ENCODE data around the gene TNIK. TPM values are rescaled to one million over a fixed set of nuclear protein-coding genes. Genes with fewer than 3 reads are reported as not detected.

Gene TNIK
- total RNA-seq, 1 experiment from 2014 or later: 7.0 TPM

DNA sequence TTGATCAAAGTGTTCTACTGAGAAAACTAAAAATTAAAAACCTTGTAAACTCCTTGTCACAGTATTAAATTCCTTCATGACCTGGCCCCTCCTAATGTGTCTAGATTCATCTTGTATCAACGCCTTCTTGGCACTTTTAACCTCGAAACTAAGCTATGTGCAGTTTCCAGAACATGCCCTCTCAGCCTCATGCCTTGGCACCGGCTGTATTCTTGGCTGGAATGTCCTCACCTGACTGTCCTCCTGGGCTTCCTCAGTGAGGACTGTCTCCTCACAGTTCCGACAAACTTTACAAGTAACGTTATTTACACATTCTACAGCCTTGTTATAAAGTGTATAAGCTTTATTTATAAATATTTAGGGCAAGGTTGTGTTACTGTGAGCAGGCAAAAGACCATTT, 237.2 kb downstream of the TNIK start:
- Histone ChIP-seq H3F3A (ENCODE audit: low read length, unreplicated experiment) (no peaks in the 10 kb centered on the region), H3K4me1 (ENCODE audit: insufficient read depth, low read length) (no peaks in the 10 kb centered on the region; the same call in 1 of the 2 replicates), H3K9me2 (replicated peaks; ENCODE audit: low read length) (no peaks in the 10 kb centered on the region), H3K27me3 (ENCODE audit: low read length) (no peaks in the 10 kb centered on the region), H3K9me3 (ENCODE audit: low read length) (no peaks in the 10 kb centered on the region), H2AFZ (ENCODE audit: low read length) (no peak overlapping the region), H3K36me3 (ENCODE audit: low read depth, low read length) (no peaks in the 10 kb centered on the region), H3K4me2 (ENCODE audit: low read length) (no peak overlapping the region), H3K27ac (ENCODE audit: low read length) (no peak overlapping the region), H3K9ac (ENCODE audit: low read length) (no peak overlapping the region), H3K4me3 (ENCODE audit: low read length) (no peak overlapping the region), H4K20me1 (ENCODE audit: low read length) (no peaks in the 10 kb centered on the region), H3K79me2 (ENCODE audit: low read length) (no peaks in the 10 kb centered on the region)
- no peak for ATAC-seq
- POLR2A ChIA-PET (ENCODE audit: unreplicated experiment): no interaction called here
- no peak for DNase-seq
- intact Hi-C loops (cut with micrococcal nuclease): no loop called here
- CTCF ChIA-PET: no interaction called here
- TF ChIP-seq EZH2 (IDR thresholded peaks at IDR 0.05; ENCODE audit: low read length, unreplicated experiment): no peak
- TF ChIP-seq EZH2phosphoT487 (IDR thresholded peaks at IDR 0.05; ENCODE audit: borderline replicate concordance, low read length): no peak
- TF ChIP-seq, protein P1, sequence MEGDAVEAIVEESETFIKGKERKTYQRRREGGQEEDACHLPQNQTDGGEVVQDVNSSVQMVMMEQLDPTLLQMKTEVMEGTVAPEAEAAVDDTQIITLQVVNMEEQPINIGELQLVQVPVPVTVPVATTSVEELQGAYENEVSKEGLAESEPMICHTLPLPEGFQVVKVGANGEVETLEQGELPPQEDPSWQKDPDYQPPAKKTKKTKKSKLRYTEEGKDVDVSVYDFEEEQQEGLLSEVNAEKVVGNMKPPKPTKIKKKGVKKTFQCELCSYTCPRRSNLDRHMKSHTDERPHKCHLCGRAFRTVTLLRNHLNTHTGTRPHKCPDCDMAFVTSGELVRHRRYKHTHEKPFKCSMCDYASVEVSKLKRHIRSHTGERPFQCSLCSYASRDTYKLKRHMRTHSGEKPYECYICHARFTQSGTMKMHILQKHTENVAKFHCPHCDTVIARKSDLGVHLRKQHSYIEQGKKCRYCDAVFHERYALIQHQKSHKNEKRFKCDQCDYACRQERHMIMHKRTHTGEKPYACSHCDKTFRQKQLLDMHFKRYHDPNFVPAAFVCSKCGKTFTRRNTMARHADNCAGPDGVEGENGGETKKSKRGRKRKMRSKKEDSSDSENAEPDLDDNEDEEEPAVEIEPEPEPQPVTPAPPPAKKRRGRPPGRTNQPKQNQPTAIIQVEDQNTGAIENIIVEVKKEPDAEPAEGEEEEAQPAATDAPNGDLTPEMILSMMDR (conservative IDR thresholded peaks at IDR 0.05; ENCODE audit: low read depth, low read length): no peak
- no TSS peak for BruUV-seq (replicated peaks)

DNA sequence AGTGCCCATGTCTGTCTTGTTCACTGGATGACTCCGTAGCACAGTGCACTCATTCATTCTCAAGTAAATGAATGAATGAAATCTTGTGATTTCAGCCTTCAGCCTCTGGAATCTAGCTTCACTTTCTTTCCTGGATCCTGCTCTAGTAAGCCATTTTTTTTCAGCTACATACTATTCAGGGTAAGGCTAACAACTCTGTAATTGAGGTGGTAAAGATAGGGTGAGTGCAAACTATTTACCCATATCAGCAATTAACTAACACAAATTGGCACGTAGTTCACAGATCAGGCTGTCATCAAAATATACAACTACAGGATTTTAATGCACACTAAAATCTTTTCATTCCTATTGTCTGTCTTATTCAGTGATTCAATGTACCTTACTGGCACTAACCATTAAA, 238.6 kb downstream of the TNIK start:
- Histone ChIP-seq H3K9me3 (ENCODE audit: low read length) (no peaks in the 10 kb centered on the region), H2AFZ (ENCODE audit: low read length) (no peak overlapping the region), H3F3A (ENCODE audit: low read length, unreplicated experiment) (no peaks in the 10 kb centered on the region), H3K4me3 (ENCODE audit: low read length) (no peak overlapping the region), H3K9ac (ENCODE audit: low read length) (no peak overlapping the region), H3K36me3 (ENCODE audit: low read depth, low read length) (no peaks in the 10 kb centered on the region), H3K27ac (ENCODE audit: low read length) (no peak overlapping the region), H3K4me1 (ENCODE audit: insufficient read depth, low read length) (no peaks in the 10 kb centered on the region), H3K27me3 (ENCODE audit: low read length) (no peaks in the 10 kb centered on the region), H3K79me2 (ENCODE audit: low read length) (no peaks in the 10 kb centered on the region), H4K20me1 (ENCODE audit: low read length) (no peaks in the 10 kb centered on the region), H3K9me2 (replicated peaks; ENCODE audit: low read length) (no peaks in the 10 kb centered on the region), H3K4me2 (ENCODE audit: low read length) (no peak overlapping the region)
- TF ChIP-seq, protein P1 (conservative IDR thresholded peaks at IDR 0.05; ENCODE audit: low read depth, low read length): no peak
- TF ChIP-seq EZH2phosphoT487 (IDR thresholded peaks at IDR 0.05; ENCODE audit: borderline replicate concordance, low read length): no peak
- no peak for TF ChIP-seq EZH2 (IDR thresholded peaks at IDR 0.05; ENCODE audit: low read length, unreplicated experiment)
- DNase-seq: no peak
- intact Hi-C loops (cut with micrococcal nuclease): no loop called here
- ChIA-PET POLR2A (ENCODE audit: unreplicated experiment) (no interaction called here), CTCF (no interaction called here)
- no peak for ATAC-seq
- BruUV-seq (replicated peaks): no TSS peak

DNA sequence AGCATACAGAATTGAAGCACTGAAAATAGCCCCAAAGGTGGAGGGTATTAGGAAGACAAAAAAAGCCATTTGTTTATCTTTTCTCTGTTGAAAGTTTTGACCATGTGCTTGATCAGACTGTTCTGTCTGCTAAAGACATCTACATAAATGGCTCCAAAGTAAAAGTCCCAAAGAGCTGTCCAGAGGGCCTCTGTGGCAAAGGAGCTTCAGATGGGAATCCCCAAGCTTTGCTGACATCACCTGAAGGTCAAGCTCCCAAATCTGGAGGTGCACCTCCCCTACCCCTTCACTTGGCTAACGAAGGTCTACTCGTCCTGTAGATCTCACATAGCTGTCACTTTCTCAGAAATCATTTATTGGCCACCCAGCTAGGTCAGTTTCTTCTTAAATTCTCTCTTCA, 239.1 kb downstream of the TNIK start:
- H3K79me2 ChIP-seq (ENCODE audit: low read length): no peaks in the 10 kb centered on the region
- no TSS peak for BruUV-seq (replicated peaks)
- no peak overlapping the region for H3K4me2 ChIP-seq (ENCODE audit: low read length)
- POLR2A ChIA-PET (ENCODE audit: unreplicated experiment): no interaction called here
- no peak overlapping the region for H2AFZ ChIP-seq (ENCODE audit: low read length)
- TF ChIP-seq, protein P1 (conservative IDR thresholded peaks at IDR 0.05; ENCODE audit: low read depth, low read length): no peak
- TF ChIP-seq EZH2 (IDR thresholded peaks at IDR 0.05; ENCODE audit: low read length, unreplicated experiment) (no peak), EZH2phosphoT487 (IDR thresholded peaks at IDR 0.05; ENCODE audit: borderline replicate concordance, low read length) (no peak)
- no peak overlapping the region for H3K27ac ChIP-seq (ENCODE audit: low read length)
- H4K20me1 ChIP-seq (ENCODE audit: low read length): no peaks in the 10 kb centered on the region
- no peaks in the 10 kb centered on the region for H3K4me1 ChIP-seq (ENCODE audit: insufficient read depth, low read length)
- H3K9me3 ChIP-seq (ENCODE audit: low read length): no peaks in the 10 kb centered on the region
- H3K36me3 ChIP-seq (ENCODE audit: low read depth, low read length): no peaks in the 10 kb centered on the region
- no peak overlapping the region for H3K4me3 ChIP-seq (ENCODE audit: low read length)
- H3F3A ChIP-seq (ENCODE audit: low read length, unreplicated experiment): no peaks in the 10 kb centered on the region
- ATAC-seq (no peak), DNase-seq (no peak)
- intact Hi-C loops (cut with micrococcal nuclease): no loop called here
- CTCF ChIA-PET: no interaction called here
- no peaks in the 10 kb centered on the region for H3K9me2 ChIP-seq (replicated peaks; ENCODE audit: low read length)
- no peak overlapping the region for H3K9ac ChIP-seq (ENCODE audit: low read length)
- no peaks in the 10 kb centered on the region for H3K27me3 ChIP-seq (ENCODE audit: low read length)
